Neural cell (in vitro differentiated cells): ENCODE measurements around the gene VWA8. TPM values are rescaled to one million over a fixed set of nuclear protein-coding genes. Genes with fewer than 3 reads are reported as not detected.

Experiments
- H2AFZ ChIP-seq: fragments of 200-600, 300-800 bp; sonication (generic), shearing (Covaris generic); 2 replicates; pipeline ENCODE4 v1.6.0; 2014; ENCODE audit warnings: low read depth, mild to moderate bottlenecking, antibody characterized with exemption, low read length, moderate library complexity
- H3F3A ChIP-seq: fragments of 200-600 bp; shearing (Covaris generic); 2 replicates; pipeline ENCODE4 v1.6.1; 2016; ENCODE audit warnings: mild to moderate bottlenecking, moderate library complexity, mixed read lengths, antibody characterized with exemption, low read length; ENCODE audit not compliant: insufficient read depth, poor library complexity, severe bottlenecking
- H3K27ac ChIP-seq: fragments of 200-600, 300-800 bp; sonication (generic), shearing (Covaris generic); 2 replicates; pipeline ENCODE4 v1.5.1; 2014; ENCODE audit warnings: mild to moderate bottlenecking, low read length, moderate library complexity
- H3K27me3 ChIP-seq: fragments of 300-800, 200-600 bp; sonication (generic), shearing (Covaris generic); 2 replicates; pipeline ENCODE4 v1.6.0; 2014; ENCODE audit warnings: mild to moderate bottlenecking, low read depth, low read length, moderate library complexity; ENCODE audit not compliant: insufficient read depth
- H3K36me3 ChIP-seq: fragments of 300-800, 200-600 bp; sonication (generic), shearing (Covaris generic); 2 replicates; pipeline ENCODE4 v1.5.1; 2014; ENCODE audit warnings: mild to moderate bottlenecking, antibody characterized with exemption, low read length, moderate library complexity; ENCODE audit not compliant: insufficient read depth
- H3K4me2 ChIP-seq: fragments of 300-800, 200-600 bp; sonication (generic), shearing (Covaris generic); 2 replicates; pipeline ENCODE4 v1.6.0; 2014; ENCODE audit warnings: mild to moderate bottlenecking, low read length
- H3K4me3 ChIP-seq: fragments of 300-800, 200-600 bp; sonication (generic), shearing (Covaris generic); 2 replicates; pipeline ENCODE4 v1.5.1; 2014; ENCODE audit warnings: mild to moderate bottlenecking, low read length, moderate library complexity
- H3K79me2 ChIP-seq: fragments of 200-600 bp; shearing (Covaris generic); replicated peaks from 2 replicates; pipeline ENCODE4 v1.6.0; 2014; ENCODE audit warnings: mild to moderate bottlenecking, low read length, moderate library complexity; ENCODE audit not compliant: insufficient read depth
- H3K9ac ChIP-seq: fragments of 300-800, 200-600 bp; sonication (generic), shearing (Covaris generic); 2 replicates; pipeline ENCODE4 v1.6.1; 2016; ENCODE audit warnings: mild to moderate bottlenecking, low read length, mixed read lengths
- H3K9me2 ChIP-seq: fragments of 200-600 bp; shearing (Covaris generic); 2 replicates; pipeline ENCODE4 v1.6.1; 2016; ENCODE audit warnings: mild to moderate bottlenecking, low read length, mixed read lengths; ENCODE audit not compliant: insufficient read depth
- H3K9me3 ChIP-seq: fragments of 200-600, 300-800 bp; sonication (generic), shearing (Covaris generic); 2 replicates; pipeline ENCODE4 v1.6.1; 2016; ENCODE audit warnings: mild to moderate bottlenecking, mixed run types, low read length, moderate library complexity, mixed read lengths
- H4K20me1 ChIP-seq: fragments of 200-600 bp; shearing (Covaris generic); 2 replicates; pipeline ENCODE4 v1.6.1; 2016; ENCODE audit warnings: mild to moderate bottlenecking, mixed run types; ENCODE audit not compliant: insufficient read depth
- EP300 ChIP-seq: fragments of 450-650 bp; conservative IDR thresholded peaks from 2 replicates; pipeline ENCODE4 v1.6.1; 2014; ENCODE audit warnings: antibody characterized with exemption, mild to moderate bottlenecking, moderate library complexity; ENCODE audit not compliant: poor library complexity, severe bottlenecking
- EZH2 ChIP-seq: fragments of 200-600, 300-800 bp; shearing (Covaris generic), sonication (generic); IDR thresholded peaks from 2 replicates; pipeline ENCODE4 v1.6.1; 2014; ENCODE audit warnings: antibody characterized with exemption, low read length, borderline replicate concordance, mild to moderate bottlenecking; ENCODE audit not compliant: insufficient read depth, poor library complexity, severe bottlenecking
- MXI1 ChIP-seq: fragments of 450-650 bp; conservative IDR thresholded peaks from 2 replicates; pipeline ENCODE4 v1.6.1; 2014; ENCODE audit warnings: antibody characterized with exemption, mild to moderate bottlenecking; ENCODE audit not compliant: poor library complexity, severe bottlenecking
- POLR2AphosphoS5 ChIP-seq: IDR thresholded peaks from 2 replicates; pipeline ENCODE4 v1.6.1; 2012
- RAD21 ChIP-seq: fragments of 450-650 bp; conservative IDR thresholded peaks from 2 replicates; pipeline ENCODE4 v1.6.1; 2014; ENCODE audit warnings: antibody characterized with exemption, mild to moderate bottlenecking, moderate library complexity
- SMC3 ChIP-seq: fragments of 450-650 bp; conservative IDR thresholded peaks from 2 replicates; pipeline ENCODE4 v1.6.1; 2014; ENCODE audit warnings: antibody characterized with exemption, mild to moderate bottlenecking, moderate library complexity; ENCODE audit not compliant: poor library complexity
- TAF1 ChIP-seq: IDR thresholded peaks from 2 replicates; pipeline ENCODE4 v1.6.1; 2012; ENCODE audit warnings: low read depth
- polyA plus RNA-seq: library from polyadenylated mRNA; depleted of rRNA; stranded (reverse); fragments of >200 nt; gene quantifications from 2 replicates; pipeline ENCODE4 v1.2.3, GENCODE V29; 2014
- TF ChIP-seq, protein P1 (sequence below): IDR thresholded peaks from 2 replicates; pipeline ENCODE4 v1.6.1; 2012; ENCODE audit warnings: borderline replicate concordance
- TF ChIP-seq, protein P2 (sequence below): fragments of 450-650 bp; IDR thresholded peaks from 2 replicates; pipeline ENCODE4 v1.5.1; 2014; ENCODE audit warnings: antibody characterized with exemption, mild to moderate bottlenecking, moderate library complexity; ENCODE audit not compliant: poor library complexity, severe bottlenecking

The VWA8 gene
- polyA plus RNA-seq, 1 donor from 2014 or later, result 3.6 TPM

- TF ChIP-seq RAD21, result no peak
- no peak for TF ChIP-seq MXI1
- TF ChIP-seq, protein P1, sequence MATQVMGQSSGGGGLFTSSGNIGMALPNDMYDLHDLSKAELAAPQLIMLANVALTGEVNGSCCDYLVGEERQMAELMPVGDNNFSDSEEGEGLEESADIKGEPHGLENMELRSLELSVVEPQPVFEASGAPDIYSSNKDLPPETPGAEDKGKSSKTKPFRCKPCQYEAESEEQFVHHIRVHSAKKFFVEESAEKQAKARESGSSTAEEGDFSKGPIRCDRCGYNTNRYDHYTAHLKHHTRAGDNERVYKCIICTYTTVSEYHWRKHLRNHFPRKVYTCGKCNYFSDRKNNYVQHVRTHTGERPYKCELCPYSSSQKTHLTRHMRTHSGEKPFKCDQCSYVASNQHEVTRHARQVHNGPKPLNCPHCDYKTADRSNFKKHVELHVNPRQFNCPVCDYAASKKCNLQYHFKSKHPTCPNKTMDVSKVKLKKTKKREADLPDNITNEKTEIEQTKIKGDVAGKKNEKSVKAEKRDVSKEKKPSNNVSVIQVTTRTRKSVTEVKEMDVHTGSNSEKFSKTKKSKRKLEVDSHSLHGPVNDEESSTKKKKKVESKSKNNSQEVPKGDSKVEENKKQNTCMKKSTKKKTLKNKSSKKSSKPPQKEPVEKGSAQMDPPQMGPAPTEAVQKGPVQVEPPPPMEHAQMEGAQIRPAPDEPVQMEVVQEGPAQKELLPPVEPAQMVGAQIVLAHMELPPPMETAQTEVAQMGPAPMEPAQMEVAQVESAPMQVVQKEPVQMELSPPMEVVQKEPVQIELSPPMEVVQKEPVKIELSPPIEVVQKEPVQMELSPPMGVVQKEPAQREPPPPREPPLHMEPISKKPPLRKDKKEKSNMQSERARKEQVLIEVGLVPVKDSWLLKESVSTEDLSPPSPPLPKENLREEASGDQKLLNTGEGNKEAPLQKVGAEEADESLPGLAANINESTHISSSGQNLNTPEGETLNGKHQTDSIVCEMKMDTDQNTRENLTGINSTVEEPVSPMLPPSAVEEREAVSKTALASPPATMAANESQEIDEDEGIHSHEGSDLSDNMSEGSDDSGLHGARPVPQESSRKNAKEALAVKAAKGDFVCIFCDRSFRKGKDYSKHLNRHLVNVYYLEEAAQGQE, result no peak
- TF ChIP-seq POLR2AphosphoS5, result no peak
- TF ChIP-seq, protein P2, sequence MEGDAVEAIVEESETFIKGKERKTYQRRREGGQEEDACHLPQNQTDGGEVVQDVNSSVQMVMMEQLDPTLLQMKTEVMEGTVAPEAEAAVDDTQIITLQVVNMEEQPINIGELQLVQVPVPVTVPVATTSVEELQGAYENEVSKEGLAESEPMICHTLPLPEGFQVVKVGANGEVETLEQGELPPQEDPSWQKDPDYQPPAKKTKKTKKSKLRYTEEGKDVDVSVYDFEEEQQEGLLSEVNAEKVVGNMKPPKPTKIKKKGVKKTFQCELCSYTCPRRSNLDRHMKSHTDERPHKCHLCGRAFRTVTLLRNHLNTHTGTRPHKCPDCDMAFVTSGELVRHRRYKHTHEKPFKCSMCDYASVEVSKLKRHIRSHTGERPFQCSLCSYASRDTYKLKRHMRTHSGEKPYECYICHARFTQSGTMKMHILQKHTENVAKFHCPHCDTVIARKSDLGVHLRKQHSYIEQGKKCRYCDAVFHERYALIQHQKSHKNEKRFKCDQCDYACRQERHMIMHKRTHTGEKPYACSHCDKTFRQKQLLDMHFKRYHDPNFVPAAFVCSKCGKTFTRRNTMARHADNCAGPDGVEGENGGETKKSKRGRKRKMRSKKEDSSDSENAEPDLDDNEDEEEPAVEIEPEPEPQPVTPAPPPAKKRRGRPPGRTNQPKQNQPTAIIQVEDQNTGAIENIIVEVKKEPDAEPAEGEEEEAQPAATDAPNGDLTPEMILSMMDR, result no peak
- TF ChIP-seq SMC3, result no peak
- TF ChIP-seq EP300, result no peak
- no peak for TF ChIP-seq EZH2
- Histone ChIP-seq H3K36me3 (no peaks in the 10 kb centered on the region), H3K27ac (no peak overlapping the region), H3K9me2 (no peaks in the 10 kb centered on the region), H2AFZ (no peak overlapping the region), H3K79me2 (no peaks in the 10 kb centered on the region), H3K27me3 (no peaks in the 10 kb centered on the region), H3K9me3 (no peaks in the 10 kb centered on the region), H3F3A (no peaks in the 10 kb centered on the region), H4K20me1 (no peaks in the 10 kb centered on the region), H3K4me3 (no peak overlapping the region), H3K9ac (no peak overlapping the region), H3K4me2 (no peak overlapping the region)
Observed at GRCh38 chr13:41557719-41558118, 403.2 kb downstream of the VWA8 start.

- no peaks in the 10 kb centered on the region for H3K79me2 ChIP-seq
- H3K9me2 ChIP-seq, result no peaks in the 10 kb centered on the region
- no peak overlapping the region for H3K4me2 ChIP-seq
- no peak overlapping the region for H2AFZ ChIP-seq
- H3K9ac ChIP-seq, result no peak overlapping the region
- no peak overlapping the region for H3K4me3 ChIP-seq
- no peaks in the 10 kb centered on the region for H3K9me3 ChIP-seq
- TF ChIP-seq EP300 (no peak), TAF1 (no peak), EZH2 (no peak), MXI1 (no peak), SMC3 (no peak), RAD21 (no peak), POLR2AphosphoS5 (no peak)
- TF ChIP-seq, protein P2, result no peak
- TF ChIP-seq, protein P1, result no peak
- H3F3A ChIP-seq, result no peaks in the 10 kb centered on the region
- no peaks in the 10 kb centered on the region for H3K27me3 ChIP-seq
- no peaks in the 10 kb centered on the region for H3K36me3 ChIP-seq
- no peak overlapping the region for H3K27ac ChIP-seq
- no peaks in the 10 kb centered on the region for H4K20me1 ChIP-seq
Observed at GRCh38 chr13:41554626-41555386, 406.1 kb downstream of the VWA8 start.
